ENCODE measurements around the gene CNTN5. TPM values are rescaled to one million over a fixed set of nuclear protein-coding genes. Genes with fewer than 3 reads are reported as not detected.

CNTN5 gene
- total RNA-seq: not detected

- Mint-ChIP-seq H3K36me3 (peaks cover 11% of the 10 kb centered on the region), H3K4me1 (ENCODE audit: low read depth in 2 of 2) (peaks cover 0 to 4% of the 10 kb centered on the region in 2 donors), H3K4me3 (peak within 1 kb of the TSS; percentile 16), H3K9me3 (peaks cover 5% of the 10 kb centered on the region), H3K27me3 (peaks cover 10 to 18% of the 10 kb centered on the region in 2 donors), H3K27ac (no peak within 1 kb of the TSS)
- ATAC-seq (no peak), DNase-seq (ENCODE audit: low spot score) (no peak)
Observed at GRCh38 chr11:99020352-99021225, at the start of gene CNTN5. Gene CNTN5 (plus strand): TSS chr11:99020949.

GRCh38 chr11:98979205-98979604 lies 41.5 kb upstream of the CNTN5 start:
- Mint-ChIP-seq H3K27ac (no peak overlapping the region), H3K4me1 (ENCODE audit: low read depth in 2 of 2) (no peaks in the 10 kb centered on the region), H3K36me3 (peaks cover 4% of the 10 kb centered on the region), H3K4me3 (no peak overlapping the region), H3K27me3 (no peaks in the 10 kb centered on the region), H3K9me3 (peaks cover 6% of the 10 kb centered on the region)
- ATAC-seq: no peak
- no peak for DNase-seq (ENCODE audit: low spot score)

GRCh38 chr11:99015634-99016454 lies 4.9 kb upstream of the CNTN5 start:
- ATAC-seq (no peak), DNase-seq (ENCODE audit: low spot score) (no peak)
- Mint-ChIP-seq H3K9me3 (peaks cover 5% of the 10 kb centered on the region), H3K27ac (no peak overlapping the region), H3K4me3 (no peak overlapping the region), H3K4me1 (ENCODE audit: low read depth in 2 of 2) (peaks cover 0 to 4% of the 10 kb centered on the region in 2 donors), H3K36me3 (peaks cover 11% of the 10 kb centered on the region), H3K27me3 (peaks cover 10 to 18% of the 10 kb centered on the region in 2 donors)

GRCh38 chr11:99019696-99020095 lies 1.1 kb upstream of the CNTN5 start:
- H3K4me3 Mint-ChIP-seq: no peak overlapping the region
- H3K36me3 Mint-ChIP-seq: peaks cover 11% of the 10 kb centered on the region
- no peak for DNase-seq (ENCODE audit: low spot score)
- peaks cover 10 to 18% of the 10 kb centered on the region in 2 donors for H3K27me3 Mint-ChIP-seq
- H3K4me1 Mint-ChIP-seq (ENCODE audit: low read depth in 2 of 2): peaks cover 0 to 4% of the 10 kb centered on the region in 2 donors
- H3K27ac Mint-ChIP-seq: no peak overlapping the region
- H3K9me3 Mint-ChIP-seq: peaks cover 5% of the 10 kb centered on the region
- ATAC-seq: no peak

GRCh38 chr11:99037057-99037456 lies 16.3 kb downstream of the CNTN5 start:
- Mint-ChIP-seq H3K36me3 (no peaks in the 10 kb centered on the region), H3K27ac (no peak overlapping the region), H3K4me3 (no peak overlapping the region), H3K27me3 (no peaks in the 10 kb centered on the region), H3K4me1 (ENCODE audit: low read depth in 2 of 2) (no peaks in the 10 kb centered on the region), H3K9me3 (peaks cover 9% of the 10 kb centered on the region)
- no peak for DNase-seq (ENCODE audit: low spot score)
- no peak for ATAC-seq

- ATAC-seq: no peak
- Mint-ChIP-seq H3K27ac (no peak overlapping the region), H3K9me3 (peaks cover 21% of the 10 kb centered on the region), H3K4me3 (no peak overlapping the region), H3K27me3 (no peaks in the 10 kb centered on the region), H3K4me1 (ENCODE audit: low read depth in 2 of 2) (no peaks in the 10 kb centered on the region), H3K36me3 (peaks cover 8% of the 10 kb centered on the region)
- no peak for DNase-seq (ENCODE audit: low spot score)
Observed at GRCh38 chr11:99063331-99063730, 42.6 kb downstream of the CNTN5 start.

- H3K27ac Mint-ChIP-seq: no peak overlapping the region
- H3K4me1 Mint-ChIP-seq (ENCODE audit: low read depth in 2 of 2): peaks cover 0 to 2% of the 10 kb centered on the region in 2 donors
- H3K4me3 Mint-ChIP-seq: no peak overlapping the region
- DNase-seq (ENCODE audit: low spot score): no peak
- H3K36me3 Mint-ChIP-seq: peaks cover 8% of the 10 kb centered on the region
- peaks cover 24% of the 10 kb centered on the region for H3K9me3 Mint-ChIP-seq
- no peaks in the 10 kb centered on the region for H3K27me3 Mint-ChIP-seq
- no peak for ATAC-seq
Observed at GRCh38 chr11:99065121-99065520, 44.4 kb downstream of the CNTN5 start.

- Mint-ChIP-seq H3K27me3 (no peaks in the 10 kb centered on the region), H3K27ac (no peak overlapping the region), H3K9me3 (peaks cover 15% of the 10 kb centered on the region), H3K36me3 (no peaks in the 10 kb centered on the region), H3K4me1 (ENCODE audit: low read depth in 2 of 2) (peaks cover 0 to 2% of the 10 kb centered on the region in 2 donors), H3K4me3 (no peak overlapping the region)
- no peak for ATAC-seq
- DNase-seq (ENCODE audit: low spot score): no peak
Observed at GRCh38 chr11:99066618-99067317, 46.0 kb downstream of the CNTN5 start.

- H3K4me3 Mint-ChIP-seq: no peak overlapping the region
- ATAC-seq: no peak
Observed at GRCh38 chr11:99068832-99069231, 48.1 kb downstream of the CNTN5 start.

GRCh38 chr11:99069856-99070444 lies 49.2 kb downstream of the CNTN5 start:
- DNase-seq (ENCODE audit: low spot score) (no peak), ATAC-seq (no peak)
- peaks cover 0 to 2% of the 10 kb centered on the region in 2 donors for H3K4me1 Mint-ChIP-seq (ENCODE audit: low read depth in 2 of 2)
- H3K27me3 Mint-ChIP-seq: no peaks in the 10 kb centered on the region
- no peaks in the 10 kb centered on the region for H3K36me3 Mint-ChIP-seq
- H3K27ac Mint-ChIP-seq: no peak overlapping the region
- peaks cover 18% of the 10 kb centered on the region for H3K9me3 Mint-ChIP-seq
- peak overlapping the region; percentile 45 for H3K4me3 Mint-ChIP-seq

More at GRCh38 chr11:99068832-99069231, 48.1 kb downstream of the CNTN5 start:
- DNase-seq (ENCODE audit: low spot score): no peak
- peaks cover 18% of the 10 kb centered on the region for H3K9me3 Mint-ChIP-seq
- no peaks in the 10 kb centered on the region for H3K36me3 Mint-ChIP-seq
- no peaks in the 10 kb centered on the region for H3K27me3 Mint-ChIP-seq
- H3K4me1 Mint-ChIP-seq (ENCODE audit: low read depth in 2 of 2): peaks cover 0 to 2% of the 10 kb centered on the region in 2 donors
- H3K27ac Mint-ChIP-seq: no peak overlapping the region

- no peaks in the 10 kb centered on the region for H3K4me1 Mint-ChIP-seq (ENCODE audit: low read depth in 2 of 2)
- ATAC-seq (no peak), DNase-seq (ENCODE audit: low spot score) (no peak)
- H3K27ac Mint-ChIP-seq: no peak overlapping the region
- no peaks in the 10 kb centered on the region for H3K27me3 Mint-ChIP-seq
- peaks cover 19% of the 10 kb centered on the region for H3K9me3 Mint-ChIP-seq
- H3K36me3 Mint-ChIP-seq: peaks cover 4% of the 10 kb centered on the region
- no peak overlapping the region for H3K4me3 Mint-ChIP-seq
Observed at GRCh38 chr11:99079576-99079975, 58.8 kb downstream of the CNTN5 start.

GRCh38 chr11:99080154-99080553 lies 59.4 kb downstream of the CNTN5 start:
- Mint-ChIP-seq H3K4me3 (no peak overlapping the region), H3K9me3 (peaks cover 19% of the 10 kb centered on the region), H3K4me1 (ENCODE audit: low read depth in 2 of 2) (no peaks in the 10 kb centered on the region), H3K27me3 (no peaks in the 10 kb centered on the region), H3K36me3 (peaks cover 4% of the 10 kb centered on the region), H3K27ac (no peak overlapping the region)
- no peak for ATAC-seq
- DNase-seq (ENCODE audit: low spot score): no peak

GRCh38 chr11:99098258-99098657 lies 77.5 kb downstream of the CNTN5 start:
- no peaks in the 10 kb centered on the region for H3K36me3 Mint-ChIP-seq
- H3K27me3 Mint-ChIP-seq: no peaks in the 10 kb centered on the region
- no peak overlapping the region for H3K4me3 Mint-ChIP-seq
- peaks cover 12% of the 10 kb centered on the region for H3K9me3 Mint-ChIP-seq
- no peaks in the 10 kb centered on the region for H3K4me1 Mint-ChIP-seq (ENCODE audit: low read depth in 2 of 2)
- DNase-seq (ENCODE audit: low spot score) (no peak), ATAC-seq (no peak)
- no peak overlapping the region for H3K27ac Mint-ChIP-seq

All from natural killer cell treated with Interleukin-12 subunit alpha and Interleukin-12 subunit beta and Interleukin-15 and Interleukin-18, amount 100 ng/mL, for 72 hours (primary cell).